ENCODE data around the gene TBX21.

The TBX21 gene

DNA sequence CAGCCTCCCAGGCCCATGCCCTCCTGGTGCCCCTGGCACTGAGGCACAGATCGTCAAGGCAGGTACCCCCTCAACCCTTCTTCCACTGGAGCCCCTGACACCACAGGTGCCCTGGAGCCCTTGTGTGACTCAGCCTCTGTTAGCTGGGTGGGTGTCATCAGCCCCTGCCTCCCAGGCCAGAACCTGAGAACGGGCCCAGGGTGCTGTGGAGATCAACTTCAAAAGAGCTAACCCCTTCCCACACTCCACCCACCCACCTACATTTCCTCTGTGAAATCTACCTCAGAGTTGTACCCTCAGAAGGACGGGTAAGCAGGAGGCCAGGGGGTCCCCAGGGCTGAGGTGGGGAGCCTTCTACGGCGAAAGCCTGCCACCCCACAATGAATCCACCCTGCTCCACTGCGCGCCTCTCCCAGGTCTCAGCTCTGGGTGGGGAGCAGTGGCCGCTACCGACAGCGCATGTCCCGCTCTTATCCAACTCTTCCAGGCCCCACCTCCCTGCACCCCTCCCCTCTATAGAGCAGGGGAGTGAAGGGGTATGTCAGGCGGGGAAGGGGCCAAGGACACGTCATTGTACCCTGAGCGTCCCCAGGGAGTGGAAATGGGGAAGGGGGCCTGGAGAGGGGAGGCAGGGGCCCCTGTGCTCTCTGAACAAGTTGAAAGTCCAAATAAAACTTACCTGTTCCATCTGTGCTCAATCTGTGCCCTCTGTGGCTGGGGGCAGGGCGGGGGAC is 21.5 kb upstream of the TBX21 start:
- Histone ChIP-seq H3K9ac (ENCODE audit: low read length) (no peak overlapping the region), H3K27me3 (ENCODE audit: control insufficient read depth, insufficient read depth, low read length) (peaks cover 5% of the 10 kb centered on the region), H3K4me1 (ENCODE audit: control insufficient read depth, insufficient read depth, low read length) (no peaks in the 10 kb centered on the region), H3K36me3 (ENCODE audit: control insufficient read depth, insufficient read depth, low read length) (no peaks in the 10 kb centered on the region), H3K4me3 (ENCODE audit: low read length) (no peak overlapping the region), H3K27ac (ENCODE audit: low read depth, low read length) (no peak overlapping the region)

DNA sequence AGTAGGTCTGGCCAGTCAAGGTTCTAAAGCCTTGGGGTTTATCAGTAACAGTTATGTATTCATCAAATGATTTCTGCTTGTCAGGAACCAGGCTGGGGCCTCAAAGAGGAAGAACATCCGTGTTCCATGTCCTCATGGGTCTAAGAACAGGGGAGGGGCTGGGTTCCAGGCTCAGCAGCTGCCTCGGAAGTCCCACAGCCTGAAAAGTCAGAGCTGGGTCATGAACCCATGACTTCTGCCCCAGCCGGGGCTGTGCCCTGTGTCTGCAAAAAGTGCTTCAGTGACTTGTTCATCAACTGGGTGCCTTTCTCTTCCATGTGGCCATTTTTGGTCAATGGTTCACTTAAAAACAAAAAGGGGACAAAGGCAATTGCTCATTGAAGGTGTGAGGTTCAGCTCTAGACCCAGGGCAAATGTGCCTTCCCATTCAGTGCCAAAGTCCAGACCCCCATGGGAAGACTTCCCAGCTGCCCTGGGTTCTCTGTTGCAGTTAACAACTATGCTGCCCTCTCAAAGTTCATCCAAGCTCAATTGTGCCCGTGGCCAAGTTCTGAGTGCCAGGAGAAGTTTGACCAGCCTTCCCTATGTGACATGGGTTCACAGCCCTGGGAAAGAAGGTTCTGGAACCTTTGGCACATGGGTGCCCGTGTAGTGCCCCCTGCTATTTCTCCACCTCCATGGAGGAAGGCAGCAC is 20.6 kb upstream of the TBX21 start:
- H3K36me3 ChIP-seq (ENCODE audit: control insufficient read depth, insufficient read depth, low read length): no peaks in the 10 kb centered on the region
- no peak overlapping the region for H3K4me3 ChIP-seq (ENCODE audit: low read length)
- no peak overlapping the region for H3K9ac ChIP-seq (ENCODE audit: low read length)
- H3K27me3 ChIP-seq (ENCODE audit: control insufficient read depth, insufficient read depth, low read length): peaks cover 5% of the 10 kb centered on the region
- H3K4me1 ChIP-seq (ENCODE audit: control insufficient read depth, insufficient read depth, low read length): no peaks in the 10 kb centered on the region
- no peak overlapping the region for H3K27ac ChIP-seq (ENCODE audit: low read depth, low read length)

DNA sequence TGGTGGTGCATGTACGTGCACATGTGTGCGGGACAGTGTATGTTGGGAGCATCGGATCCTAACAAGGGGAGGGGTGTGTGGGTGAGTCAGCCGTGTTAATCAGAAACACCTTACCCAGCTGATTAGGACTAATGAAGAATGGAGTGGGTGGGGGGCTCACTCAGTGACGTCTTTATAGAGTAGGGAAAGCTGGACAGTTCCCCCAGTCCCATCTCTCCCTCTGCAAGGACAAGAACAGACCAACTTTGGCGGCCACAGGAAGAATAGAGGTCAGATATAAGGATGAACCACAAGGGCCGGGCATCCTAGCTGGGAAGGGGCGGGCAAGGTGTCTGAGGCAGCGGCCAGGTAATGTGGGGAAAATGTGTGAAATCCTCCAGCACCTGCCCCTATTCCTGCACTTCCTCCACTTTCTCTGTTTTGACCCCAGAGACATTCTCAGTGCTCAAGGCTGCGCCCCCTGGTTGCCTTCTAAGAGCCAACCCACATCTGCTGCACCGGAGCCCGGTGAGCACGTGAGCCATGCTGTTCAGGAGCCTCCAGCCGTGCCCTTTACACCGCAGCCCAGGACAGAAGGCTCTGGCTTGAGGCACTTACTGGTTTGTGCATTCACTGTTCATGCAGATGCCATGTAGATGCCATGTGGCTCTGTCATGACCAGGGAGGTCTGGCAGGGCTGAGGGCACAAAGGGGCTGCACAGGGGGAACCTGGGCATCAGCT is 18.9 kb upstream of the TBX21 start:
- H3K9ac ChIP-seq (ENCODE audit: low read length): no peak overlapping the region
- H3K27ac ChIP-seq (ENCODE audit: low read depth, low read length): no peak overlapping the region
- peaks cover 12% of the 10 kb centered on the region for H3K27me3 ChIP-seq (ENCODE audit: control insufficient read depth, insufficient read depth, low read length)
- H3K36me3 ChIP-seq (ENCODE audit: control insufficient read depth, insufficient read depth, low read length): no peaks in the 10 kb centered on the region
- no peaks in the 10 kb centered on the region for H3K4me1 ChIP-seq (ENCODE audit: control insufficient read depth, insufficient read depth, low read length)
- H3K4me3 ChIP-seq (ENCODE audit: low read length): no peak overlapping the region

DNA sequence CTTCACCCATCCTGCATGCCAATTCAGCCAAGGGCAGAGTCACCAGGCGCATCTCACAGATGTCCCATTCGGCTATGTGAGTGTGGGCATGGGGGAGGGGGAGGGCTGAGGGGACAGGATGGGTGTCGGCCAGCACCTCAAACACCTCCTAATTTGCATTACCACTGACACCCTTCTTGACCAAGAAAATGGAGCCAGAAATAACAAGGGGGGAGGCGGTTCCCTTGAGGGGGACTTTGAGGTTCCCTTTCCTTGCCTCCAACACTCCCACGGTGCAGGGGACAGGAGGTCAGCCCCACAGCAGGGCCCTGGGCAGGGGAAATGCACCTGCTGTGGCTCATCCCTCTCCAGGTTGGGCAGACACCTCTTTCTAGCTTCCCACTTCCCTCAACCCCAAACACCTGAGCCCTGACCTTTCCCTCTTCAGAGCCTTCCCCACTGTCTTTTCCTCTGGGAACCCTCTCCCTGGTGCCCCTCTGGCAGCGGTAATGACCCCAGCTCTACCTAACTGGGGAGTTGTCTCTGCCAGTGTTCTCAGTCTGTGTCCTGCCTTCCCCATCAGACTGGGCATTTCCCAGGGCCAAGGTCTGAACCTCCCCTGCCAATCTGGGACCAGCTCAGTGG is 18.2 kb upstream of the TBX21 start:
- peaks cover 15% of the 10 kb centered on the region for H3K27me3 ChIP-seq (ENCODE audit: control insufficient read depth, insufficient read depth, low read length)
- H3K4me3 ChIP-seq (ENCODE audit: low read length): no peak overlapping the region
- H3K4me1 ChIP-seq (ENCODE audit: control insufficient read depth, insufficient read depth, low read length): no peaks in the 10 kb centered on the region
- H3K9ac ChIP-seq (ENCODE audit: low read length): no peak overlapping the region
- H3K27ac ChIP-seq (ENCODE audit: low read depth, low read length): no peak overlapping the region
- H3K36me3 ChIP-seq (ENCODE audit: control insufficient read depth, insufficient read depth, low read length): no peaks in the 10 kb centered on the region

DNA sequence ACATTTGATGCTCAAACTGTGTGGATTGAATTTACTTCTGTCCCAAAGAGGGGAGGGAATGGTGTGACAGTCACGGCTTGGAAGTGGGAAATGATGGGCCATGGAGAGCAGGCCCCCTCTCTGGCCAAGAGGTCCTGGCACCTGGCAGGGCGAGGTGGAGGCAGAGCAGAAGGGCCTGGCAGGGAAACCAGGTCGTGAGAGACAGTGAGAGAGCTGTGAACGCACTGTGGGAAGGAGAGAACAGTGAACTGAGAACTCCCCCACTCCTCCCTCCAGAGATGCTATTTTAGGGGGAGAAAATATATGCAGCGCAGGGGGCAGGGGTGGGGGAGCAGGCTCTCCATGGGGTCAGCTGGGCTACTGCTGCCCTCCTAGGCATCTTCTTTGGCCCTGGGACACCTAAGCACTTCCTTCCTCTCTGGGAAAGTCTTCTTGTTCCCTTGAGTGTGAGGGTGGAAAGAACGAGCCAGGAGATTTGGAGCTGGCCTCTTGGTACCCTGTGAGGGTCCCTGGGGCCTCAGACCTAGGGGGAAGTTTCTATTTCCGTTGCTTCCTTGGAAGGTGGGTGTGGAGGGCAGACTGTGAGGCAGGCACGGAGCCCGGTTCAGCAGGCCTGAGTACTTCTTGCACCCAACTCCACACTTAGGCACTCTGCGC is 17.2 kb upstream of the TBX21 start:
- no peak overlapping the region for H3K4me3 ChIP-seq (ENCODE audit: low read length)
- H3K27me3 ChIP-seq (ENCODE audit: control insufficient read depth, insufficient read depth, low read length): peaks cover 20% of the 10 kb centered on the region
- no peak overlapping the region for H3K27ac ChIP-seq (ENCODE audit: low read depth, low read length)
- no peaks in the 10 kb centered on the region for H3K4me1 ChIP-seq (ENCODE audit: control insufficient read depth, insufficient read depth, low read length)
- no peaks in the 10 kb centered on the region for H3K36me3 ChIP-seq (ENCODE audit: control insufficient read depth, insufficient read depth, low read length)
- H3K9ac ChIP-seq (ENCODE audit: low read length): no peak overlapping the region

DNA sequence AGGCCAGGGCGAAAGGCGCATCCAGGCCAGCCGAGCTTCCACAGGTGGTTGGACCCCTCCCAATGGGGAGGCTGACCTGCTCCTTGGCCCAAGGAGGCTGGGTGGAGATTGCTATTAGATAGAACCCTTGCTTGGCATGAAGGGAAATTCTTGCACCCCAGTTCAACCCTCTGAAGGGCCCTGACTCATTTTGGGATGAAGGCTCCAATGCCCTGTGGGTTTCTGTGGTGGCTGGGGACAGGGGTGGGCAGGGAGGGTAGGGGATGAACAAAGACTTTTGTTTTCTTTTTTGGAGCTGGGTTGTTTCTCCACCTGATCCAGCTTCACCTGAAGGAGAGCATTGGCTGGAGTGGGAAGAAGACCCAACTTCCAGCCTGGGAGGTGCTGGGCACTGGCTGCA is 16.7 kb upstream of the TBX21 start:
- H3K27me3 ChIP-seq (ENCODE audit: control insufficient read depth, insufficient read depth, low read length): peaks cover 20% of the 10 kb centered on the region
- no peak overlapping the region for H3K27ac ChIP-seq (ENCODE audit: low read depth, low read length)
- no peaks in the 10 kb centered on the region for H3K36me3 ChIP-seq (ENCODE audit: control insufficient read depth, insufficient read depth, low read length)
- no peaks in the 10 kb centered on the region for H3K4me1 ChIP-seq (ENCODE audit: control insufficient read depth, insufficient read depth, low read length)
- no peak overlapping the region for H3K9ac ChIP-seq (ENCODE audit: low read length)
- no peak overlapping the region for H3K4me3 ChIP-seq (ENCODE audit: low read length)

DNA sequence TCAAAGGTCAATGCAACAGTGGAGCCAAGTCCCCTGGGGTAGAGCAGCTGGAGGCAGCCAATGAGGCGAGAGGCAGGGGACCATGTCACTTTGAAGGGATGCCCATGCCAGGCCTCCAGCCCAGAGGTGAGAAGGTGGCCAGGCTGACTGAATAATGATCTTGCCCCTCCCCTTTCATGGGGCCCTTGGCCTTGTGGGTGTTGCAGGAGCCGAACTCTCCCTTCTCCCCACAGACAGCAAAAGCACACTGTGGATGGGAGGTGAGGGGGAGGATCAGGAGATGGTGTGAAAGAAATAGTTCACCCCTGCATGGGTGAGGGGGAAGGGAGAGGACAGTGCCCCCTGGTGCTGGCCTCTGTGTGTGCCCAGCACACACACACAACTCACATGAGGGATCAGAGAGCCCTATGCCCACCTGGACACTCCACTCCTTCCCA is 15.8 kb upstream of the TBX21 start:
- Histone ChIP-seq H3K27me3 (ENCODE audit: control insufficient read depth, insufficient read depth, low read length) (peaks cover 20% of the 10 kb centered on the region), H3K9ac (ENCODE audit: low read length) (no peak overlapping the region), H3K36me3 (ENCODE audit: control insufficient read depth, insufficient read depth, low read length) (no peaks in the 10 kb centered on the region), H3K27ac (ENCODE audit: low read depth, low read length) (no peak overlapping the region), H3K4me3 (ENCODE audit: low read length) (no peak overlapping the region), H3K4me1 (ENCODE audit: control insufficient read depth, insufficient read depth, low read length) (no peaks in the 10 kb centered on the region)

DNA sequence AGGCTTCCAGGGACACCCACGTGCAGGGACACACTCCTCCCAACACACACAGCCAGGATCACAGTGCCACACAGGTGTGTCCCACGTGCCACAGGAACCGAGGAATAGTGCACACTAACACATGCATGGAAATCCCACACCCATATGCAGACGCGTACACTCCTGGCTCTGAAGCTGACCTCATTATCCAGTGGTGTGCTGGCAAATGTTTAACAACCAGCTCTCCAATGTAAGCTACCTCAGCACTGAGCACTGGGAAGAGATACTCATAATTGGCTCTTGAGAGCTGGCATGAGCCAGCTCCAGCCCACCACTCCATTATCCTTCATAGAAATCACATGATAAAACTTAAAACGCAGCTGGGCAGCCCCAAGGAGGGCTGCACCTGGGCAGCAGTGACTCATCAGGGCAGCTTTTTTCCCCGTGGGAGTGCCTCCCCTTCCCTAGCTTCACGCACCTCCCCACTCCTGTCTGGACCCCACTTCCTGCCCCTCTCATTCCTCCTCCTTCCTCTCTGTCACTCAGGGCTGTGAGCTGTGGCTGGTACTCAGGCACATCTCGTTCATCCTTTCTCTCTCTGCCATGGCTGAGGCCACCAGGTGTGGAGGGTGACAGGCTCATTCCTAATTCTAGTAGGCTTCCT is 14.9 kb upstream of the TBX21 start:
- H3K4me3 ChIP-seq (ENCODE audit: low read length): no peak overlapping the region
- no peaks in the 10 kb centered on the region for H3K4me1 ChIP-seq (ENCODE audit: control insufficient read depth, insufficient read depth, low read length)
- H3K9ac ChIP-seq (ENCODE audit: low read length): no peak overlapping the region
- H3K36me3 ChIP-seq (ENCODE audit: control insufficient read depth, insufficient read depth, low read length): no peaks in the 10 kb centered on the region
- peaks cover 20% of the 10 kb centered on the region for H3K27me3 ChIP-seq (ENCODE audit: control insufficient read depth, insufficient read depth, low read length)
- H3K27ac ChIP-seq (ENCODE audit: low read depth, low read length): no peak overlapping the region

DNA sequence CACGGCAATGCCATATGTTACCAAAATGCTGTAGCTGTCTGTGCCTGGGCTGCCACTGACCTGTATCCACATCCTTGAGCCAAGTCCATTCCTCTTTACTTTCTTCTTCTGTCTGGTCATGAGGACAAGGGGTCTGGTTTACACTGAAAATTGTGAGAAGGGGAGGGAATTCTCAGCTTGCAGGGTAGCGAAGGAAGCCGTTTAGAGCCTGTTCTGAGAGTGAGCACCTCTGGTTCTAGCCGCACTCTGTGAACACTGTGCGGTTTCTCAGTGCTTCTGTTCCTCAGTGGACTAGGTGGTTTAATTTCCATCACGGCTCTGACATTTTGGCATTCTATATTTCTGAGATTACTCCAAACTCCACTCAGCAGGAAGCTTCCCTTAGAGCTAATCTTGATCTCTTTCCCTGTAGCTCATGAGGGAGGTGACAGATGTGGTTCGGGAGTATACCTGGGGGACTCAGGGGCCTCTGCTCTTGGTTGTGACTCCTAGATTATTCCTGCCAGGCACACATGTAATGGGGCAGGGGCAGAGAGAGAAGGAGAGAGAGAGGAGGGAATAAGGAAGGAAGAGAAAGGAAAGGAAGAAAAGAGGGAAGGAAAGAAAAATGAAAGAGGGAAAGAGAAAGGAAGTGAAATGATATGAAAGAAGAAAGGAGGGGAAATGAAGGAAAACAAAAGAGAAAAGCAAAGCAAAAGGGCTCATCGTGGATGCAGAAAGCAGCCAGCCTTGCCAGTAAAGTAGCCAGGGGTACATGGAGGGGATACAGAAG is 14.2 kb upstream of the TBX21 start:
- H3K27me3 ChIP-seq (ENCODE audit: control insufficient read depth, insufficient read depth, low read length): peaks cover 20% of the 10 kb centered on the region
- H3K4me1 ChIP-seq (ENCODE audit: control insufficient read depth, insufficient read depth, low read length): no peaks in the 10 kb centered on the region
- no peaks in the 10 kb centered on the region for H3K36me3 ChIP-seq (ENCODE audit: control insufficient read depth, insufficient read depth, low read length)
- H3K4me3 ChIP-seq (ENCODE audit: low read length): no peak overlapping the region
- no peak overlapping the region for H3K27ac ChIP-seq (ENCODE audit: low read depth, low read length)
- H3K9ac ChIP-seq (ENCODE audit: low read length): no peak overlapping the region

DNA sequence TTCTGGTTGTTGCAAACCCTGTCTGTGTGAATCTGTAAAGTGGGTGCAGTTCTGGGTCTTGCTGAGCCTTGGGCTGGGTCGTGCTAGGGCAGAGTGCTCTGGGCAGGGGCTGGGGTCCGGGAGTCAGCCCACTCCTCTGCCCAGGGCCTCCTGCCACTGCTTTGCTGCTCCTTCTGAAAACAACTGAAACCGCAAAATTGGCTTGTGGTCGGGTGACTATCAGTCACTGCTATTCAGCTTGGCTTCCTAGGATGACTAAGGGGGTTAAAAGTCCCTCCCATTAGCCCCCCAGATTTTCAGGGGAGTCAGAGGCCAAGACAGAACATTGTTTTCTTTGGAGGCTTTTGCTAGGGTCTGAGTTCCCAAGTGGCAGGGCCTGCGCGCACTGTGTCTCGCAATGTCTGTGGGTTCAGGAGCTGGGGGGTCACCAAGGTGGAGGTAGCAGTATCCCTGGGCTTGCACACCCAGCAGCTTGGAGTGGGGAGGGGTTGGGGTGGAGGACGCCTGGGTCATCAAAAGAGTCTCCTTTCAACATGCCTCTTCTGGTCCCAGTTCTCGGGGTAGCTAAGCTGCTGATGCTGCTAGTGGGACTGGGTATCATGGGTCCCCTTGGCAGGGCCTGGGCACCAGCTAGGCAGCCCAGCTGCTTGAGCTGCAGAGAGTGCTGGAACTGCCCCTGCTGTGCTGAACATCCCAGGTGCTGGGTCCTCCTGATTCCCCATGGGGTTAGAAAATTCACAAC is 13.5 kb upstream of the TBX21 start:
- H3K9ac ChIP-seq (ENCODE audit: low read length): no peak overlapping the region
- H3K4me3 ChIP-seq (ENCODE audit: low read length): no peak overlapping the region
- no peaks in the 10 kb centered on the region for H3K36me3 ChIP-seq (ENCODE audit: control insufficient read depth, insufficient read depth, low read length)
- H3K27ac ChIP-seq (ENCODE audit: low read depth, low read length): no peak overlapping the region
- H3K4me1 ChIP-seq (ENCODE audit: control insufficient read depth, insufficient read depth, low read length): no peaks in the 10 kb centered on the region
- peaks cover 15% of the 10 kb centered on the region for H3K27me3 ChIP-seq (ENCODE audit: control insufficient read depth, insufficient read depth, low read length)

DNA sequence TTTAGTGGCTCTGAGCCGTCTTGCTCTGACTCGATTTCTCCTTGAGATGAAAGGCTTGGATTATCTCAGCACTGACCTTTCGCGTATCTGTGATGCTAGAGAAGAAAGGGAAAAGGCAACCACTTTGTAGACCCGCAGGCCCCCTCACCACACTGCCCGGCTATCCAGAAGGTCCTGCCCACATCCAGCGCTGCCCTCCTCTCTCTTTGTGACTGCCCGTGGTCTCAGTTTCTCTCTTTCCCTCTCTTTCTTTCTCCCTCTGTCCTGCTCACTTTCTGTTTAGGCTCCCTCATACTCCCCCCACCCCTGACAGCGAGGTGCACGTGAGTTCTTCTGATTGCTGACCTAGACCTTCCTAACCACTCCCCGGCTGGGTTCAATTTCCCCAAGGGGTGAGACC is 12.8 kb upstream of the TBX21 start:
- Histone ChIP-seq H3K9ac (ENCODE audit: low read length) (no peak overlapping the region), H3K27me3 (ENCODE audit: control insufficient read depth, insufficient read depth, low read length) (peaks cover 16% of the 10 kb centered on the region), H3K4me3 (ENCODE audit: low read length) (no peak overlapping the region), H3K4me1 (ENCODE audit: control insufficient read depth, insufficient read depth, low read length) (no peaks in the 10 kb centered on the region), H3K27ac (ENCODE audit: low read depth, low read length) (no peak overlapping the region), H3K36me3 (ENCODE audit: control insufficient read depth, insufficient read depth, low read length) (no peaks in the 10 kb centered on the region)
